OCI-LY1 (cell line): Measurements from ENCODE around the gene SHLD1.

Experiments used
- EZH2 ChIP-seq: fragments of 200-600 bp; sonication (generic), shearing (Covaris generic); IDR thresholded peaks from 2 replicates; pipeline ENCODE4 v1.8.0; 2017; ENCODE audit warnings: borderline replicate concordance, mixed run types, mild to moderate bottlenecking, antibody characterized with exemption, low read length, moderate library complexity, mixed read lengths
- TF ChIP-seq, protein P1 (sequence below): fragments of 200-600 bp; sonication (generic), shearing (Covaris generic); IDR thresholded peaks from 2 replicates; pipeline ENCODE4 v1.5.1; 2017; ENCODE audit warnings: mild to moderate bottlenecking, antibody characterized with exemption, low read length, moderate library complexity, mixed read lengths

GRCh38 chr20:5793916-5794315, 43.7 kb downstream of the SHLD1 start:
- no peak for TF ChIP-seq EZH2
- TF ChIP-seq, protein P1, sequence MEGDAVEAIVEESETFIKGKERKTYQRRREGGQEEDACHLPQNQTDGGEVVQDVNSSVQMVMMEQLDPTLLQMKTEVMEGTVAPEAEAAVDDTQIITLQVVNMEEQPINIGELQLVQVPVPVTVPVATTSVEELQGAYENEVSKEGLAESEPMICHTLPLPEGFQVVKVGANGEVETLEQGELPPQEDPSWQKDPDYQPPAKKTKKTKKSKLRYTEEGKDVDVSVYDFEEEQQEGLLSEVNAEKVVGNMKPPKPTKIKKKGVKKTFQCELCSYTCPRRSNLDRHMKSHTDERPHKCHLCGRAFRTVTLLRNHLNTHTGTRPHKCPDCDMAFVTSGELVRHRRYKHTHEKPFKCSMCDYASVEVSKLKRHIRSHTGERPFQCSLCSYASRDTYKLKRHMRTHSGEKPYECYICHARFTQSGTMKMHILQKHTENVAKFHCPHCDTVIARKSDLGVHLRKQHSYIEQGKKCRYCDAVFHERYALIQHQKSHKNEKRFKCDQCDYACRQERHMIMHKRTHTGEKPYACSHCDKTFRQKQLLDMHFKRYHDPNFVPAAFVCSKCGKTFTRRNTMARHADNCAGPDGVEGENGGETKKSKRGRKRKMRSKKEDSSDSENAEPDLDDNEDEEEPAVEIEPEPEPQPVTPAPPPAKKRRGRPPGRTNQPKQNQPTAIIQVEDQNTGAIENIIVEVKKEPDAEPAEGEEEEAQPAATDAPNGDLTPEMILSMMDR, result no peak
